HepG2 (cell line): ENCODE measurements around the gene TEX14. TPM values are rescaled to one million over a fixed set of nuclear protein-coding genes. Genes with fewer than 3 reads are reported as not detected.

Experiments used
- ATAC-seq: fragments of 200-7000 bp; cut with Tn5 transposase; 3 replicates; pipeline ENCODE4 v1.9.1; 2020; ENCODE audit warnings: mild to moderate bottlenecking, moderate library complexity
- BruUV-seq: library from RNA; stranded (reverse); fragments of 400-500 nt; replicated peaks from 2 replicates; lab custom pipeline; 2021; lab: Mats Ljungman, UMichigan
- CTCF ChIA-PET: fragments of 300-600 bp; formaldehyde crosslinking; extraction: SDS; loops from one replicate; lab custom pipeline; 2021; ENCODE audit warnings: low total read pairs, inconsistent platforms, low intra/inter-chr PET ratio; lab: Yijun Ruan, JAX
- POLR2A ChIA-PET: fragments of 350-600 bp; sonication (Branson Sonifier 250); formaldehyde crosslinking; loops from one replicate; lab custom pipeline; 2020; ENCODE audit warnings: antibody characterized with exemption, inconsistent platforms; lab: Yijun Ruan, JAX
- DNase-seq: peaks from one replicate; pipeline ENCODE4 v3.0.0-alpha.2; 2015; ENCODE audit warnings: low spot score
- FAIRE-seq: peaks from 3 replicates; lab custom pipeline; 2011; peaks lifted over from hg19 to GRCh38; lab: Jason Lieb, UNC
- H2AFZ ChIP-seq: one replicate; pipeline ENCODE4 v1.6.1; 2011; ENCODE audit warnings: low read length, inconsistent platforms
- H3K27ac ChIP-seq: fragments of 300-600 bp; 3 replicates; pipeline ENCODE4 v1.8.0; 2011; ENCODE audit warnings: mixed run types, mild to moderate bottlenecking, mixed read lengths, low read length, inconsistent platforms; ENCODE audit not compliant: insufficient read depth; ENCODE audit errors: extremely low read length
- H3K27me3 ChIP-seq, 2 experiments: fragments of 200-600 bp in 1 of 2; 2 replicates in 1 of 2; 3 replicates in 1 of 2; pipeline versions ENCODE4 v1.6.0 to v1.8.0; 2011; ENCODE audit warnings: low read length in 2 of 2, mild to moderate bottlenecking in 2 of 2, moderate library complexity in 2 of 2, inconsistent platforms in 1 of 2; ENCODE audit not compliant: insufficient read depth in 2 of 2, control insufficient read depth in 1 of 2
- H3K36me3 ChIP-seq, 2 experiments: fragments of 200-600 bp in 1 of 2; replicated peaks in 1 of 2; 2 replicates in 1 of 2; 3 replicates in 1 of 2; pipeline versions ENCODE4 v1.5.1 to v1.8.0; 2011; ENCODE audit warnings: low read length in 2 of 2, inconsistent platforms in 1 of 2; ENCODE audit not compliant: insufficient read depth in 2 of 2, control insufficient read depth in 1 of 2
- H3K4me1 ChIP-seq: 2 replicates; pipeline ENCODE4 v1.5.1; 2012; ENCODE audit warnings: low read length, inconsistent platforms; ENCODE audit not compliant: insufficient read depth
- H3K4me2 ChIP-seq: 2 replicates; pipeline ENCODE4 v1.6.0; 2011; ENCODE audit warnings: low read depth, low read length, inconsistent platforms
- H3K4me3 ChIP-seq, 3 experiments: fragments of 200-600 bp in 1 of 3; sonication (generic), shearing (Covaris generic) in 1 of 3; replicated peaks in 1 of 3; 2 replicates each; pipeline ENCODE4 v1.5.1; 2011 to 2016; ENCODE audit warnings: low read length in 3 of 3, inconsistent platforms in 2 of 3, low read depth in 2 of 3, mild to moderate bottlenecking in 2 of 3, control low read depth in 1 of 3, mixed read lengths in 1 of 3; ENCODE audit not compliant: insufficient read depth in 1 of 3
- H3K79me2 ChIP-seq: one replicate; pipeline ENCODE4 v1.6.1; 2011; ENCODE audit warnings: low read length, inconsistent platforms; ENCODE audit not compliant: insufficient read depth
- H3K9ac ChIP-seq: 2 replicates; pipeline ENCODE4 v1.6.0; 2011; ENCODE audit warnings: mild to moderate bottlenecking, low read depth, low read length, inconsistent platforms; ENCODE audit not compliant: insufficient read depth
- H3K9me3 ChIP-seq: 2 replicates; pipeline ENCODE4 v1.5.1; 2012; ENCODE audit warnings: mild to moderate bottlenecking, low read length
- H4K20me1 ChIP-seq: 2 replicates; pipeline ENCODE4 v1.6.0; 2011; ENCODE audit warnings: inconsistent platforms, mild to moderate bottlenecking, low read length, moderate library complexity; ENCODE audit not compliant: insufficient read depth
- FOSL2 ChIP-seq: sonication (generic); formaldehyde crosslinking; IDR thresholded peaks from 2 replicates; pipeline ENCODE4 v1.4.0; 2020; ENCODE audit warnings: missing genetic modification reagents
- FOXP1 ChIP-seq, 2 experiments: fragments of 450-650 bp in 1 of 2; IDR thresholded peaks; 2 replicates each; pipeline ENCODE4 v1.6.1; 2017 to 2018; ENCODE audit warnings: antibody characterized with exemption in 1 of 2
- KLF11 ChIP-seq: IDR thresholded peaks from 2 replicates; pipeline ENCODE4 v1.6.1; 2016; ENCODE audit warnings: missing compliant biosample characterization
- SALL1 ChIP-seq: sonication (generic); formaldehyde crosslinking; IDR thresholded peaks from 2 replicates; pipeline ENCODE4 v1.8.0; 2022; ENCODE audit warnings: mild to moderate bottlenecking, missing genetic modification reagents
- SIX1 ChIP-seq: sonication (generic); formaldehyde crosslinking; IDR thresholded peaks from 2 replicates; pipeline ENCODE4 v1.4.0; 2020; ENCODE audit warnings: missing genetic modification reagents, borderline replicate concordance
- STAG1 ChIP-seq: sonication (generic); formaldehyde crosslinking; IDR thresholded peaks from 2 replicates; pipeline ENCODE4 v1.4.0; 2020; ENCODE audit warnings: missing genetic modification reagents
- ZMYM4 ChIP-seq: sonication (generic); formaldehyde crosslinking; IDR thresholded peaks from 2 replicates; pipeline ENCODE4 v1.8.1; 2023; ENCODE audit warnings: mild to moderate bottlenecking, missing genetic modification reagents
- ZNF101 ChIP-seq: sonication (generic); formaldehyde crosslinking; IDR thresholded peaks from 2 replicates; pipeline ENCODE4 v1.4.0; 2020; ENCODE audit warnings: mild to moderate bottlenecking, low read depth, missing genetic modification reagents, borderline replicate concordance
- ZNF878 ChIP-seq: sonication (generic); formaldehyde crosslinking; IDR thresholded peaks from 2 replicates; pipeline ENCODE4 v1.8.1; 2023; ENCODE audit warnings: mild to moderate bottlenecking, missing genetic modification reagents, moderate library complexity
- ZNF879 ChIP-seq: sonication (generic); formaldehyde crosslinking; IDR thresholded peaks from 2 replicates; pipeline ENCODE4 v1.8.1; 2023; ENCODE audit warnings: missing genetic modification reagents
- WGBS: methylation state at CpG from one replicate; pipeline ENCODE4 v1.1.6; 2017; ENCODE audit warnings: low lambda C conversion rate; 5-methylcytosine and 5-hydroxymethylcytosine counted together
- in situ Hi-C: cut with HindIII; loops from 2 replicates; pipeline ENCODE4 v1.10.0; 2017; ENCODE audit warnings: low pct_unique_long_range_greater_than_20kb; ENCODE audit not compliant: extremely low pct_ligation_motif_present
- intact Hi-C: fragments of 100-400 bp; cut with micrococcal nuclease; formaldehyde crosslinking; loops from one replicate; pipeline ENCODE4 v1.10.0; 2022; ENCODE audit not compliant: unreplicated experiment
- polyA plus RNA-seq, 8 experiments: library from polyadenylated mRNA; depleted of rRNA in 3 of 8; stranded (reverse) in 7 of 8; unstranded in 1 of 8; fragments of >200 nt; fragmentation: Illumina TruSeq in 4 of 8; extraction: Trizol in 4 of 8; gene quantifications; 2 replicates each; pipeline versions ENCODE4 v1.2.1 to v1.2.3, GENCODE V29; 2011 to 2016; ENCODE audit warnings: low read depth in 4 of 8, missing spikeins in 1 of 8, mixed read lengths in 1 of 8; ENCODE audit not compliant: insufficient read depth in 1 of 8
- total RNA-seq, 5 experiments: library from RNA; depleted of rRNA; stranded (reverse); fragments of >200 nt; fragmentation: Illumina TruSeq; extraction: Trizol; gene quantifications; 2 replicates each; pipeline ENCODE4 v1.2.3, GENCODE V29; 2016; ENCODE audit warnings: low read depth in 1 of 5
- TF ChIP-seq, protein P1 (sequence below): sonication (generic); formaldehyde crosslinking; conservative IDR thresholded peaks from 2 replicates; pipeline ENCODE4 v1.4.0; 2020; ENCODE audit warnings: mild to moderate bottlenecking, missing genetic modification reagents, moderate library complexity
- TF ChIP-seq, protein P2 (sequence below): sonication (generic); formaldehyde crosslinking; IDR thresholded peaks from 2 replicates; pipeline ENCODE4 v1.4.0; 2020; ENCODE audit warnings: missing genetic modification reagents
- TF ChIP-seq, protein P3 (sequence below): sonication (generic); formaldehyde crosslinking; IDR thresholded peaks from 2 replicates; pipeline ENCODE4 v1.4.0; 2020; ENCODE audit warnings: missing genetic modification reagents, mild to moderate bottlenecking, borderline replicate concordance

Gene TEX14
- total and polyA plus RNA-seq, 2 of the 13 experiments (the other 11 are each of a cell fraction or from before 2014, with no cell fraction given): 0.04 to 0.07 TPM

DNA sequence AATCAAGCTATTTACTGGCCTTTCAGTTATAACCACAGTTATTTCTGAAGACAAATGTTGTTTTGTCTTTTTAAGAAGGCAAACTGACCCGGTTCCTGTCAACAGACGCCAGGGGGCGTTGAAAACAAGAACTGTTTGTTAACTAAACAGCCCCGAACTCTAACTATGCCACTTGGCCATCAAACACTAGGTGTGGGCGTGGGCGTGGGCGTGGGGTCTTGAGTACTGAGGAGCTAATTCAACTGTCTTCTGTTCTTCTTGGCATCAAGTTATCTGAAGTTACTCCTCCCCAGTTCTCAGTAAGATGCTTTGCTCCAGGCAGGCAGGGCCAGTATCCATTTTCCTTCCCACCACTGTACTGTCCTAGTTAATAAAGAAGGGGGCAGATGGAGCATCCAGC lies 114.1 kb downstream of the TEX14 start (continued):
- TF ChIP-seq ZNF101 (CRISPR knock-in tag) (no peak), SALL1 (CRISPR knock-in tag) (peak; percentile 27; the same call in 1 of the 2 replicates), ZNF878 (CRISPR knock-in tag) (0 out of 2 replicates have a peak, but pooled peaks have one; percentile 15), FOXP1 (IDR thresholded peaks at IDR 0.05) (no peak), FOXP1 (CRISPR knock-in tag; IDR thresholded peaks at IDR 0.05) (peak; percentile 62; the same call in 1 of the 2 replicates), STAG1 (CRISPR knock-in tag) (peak; percentile 29)

DNA sequence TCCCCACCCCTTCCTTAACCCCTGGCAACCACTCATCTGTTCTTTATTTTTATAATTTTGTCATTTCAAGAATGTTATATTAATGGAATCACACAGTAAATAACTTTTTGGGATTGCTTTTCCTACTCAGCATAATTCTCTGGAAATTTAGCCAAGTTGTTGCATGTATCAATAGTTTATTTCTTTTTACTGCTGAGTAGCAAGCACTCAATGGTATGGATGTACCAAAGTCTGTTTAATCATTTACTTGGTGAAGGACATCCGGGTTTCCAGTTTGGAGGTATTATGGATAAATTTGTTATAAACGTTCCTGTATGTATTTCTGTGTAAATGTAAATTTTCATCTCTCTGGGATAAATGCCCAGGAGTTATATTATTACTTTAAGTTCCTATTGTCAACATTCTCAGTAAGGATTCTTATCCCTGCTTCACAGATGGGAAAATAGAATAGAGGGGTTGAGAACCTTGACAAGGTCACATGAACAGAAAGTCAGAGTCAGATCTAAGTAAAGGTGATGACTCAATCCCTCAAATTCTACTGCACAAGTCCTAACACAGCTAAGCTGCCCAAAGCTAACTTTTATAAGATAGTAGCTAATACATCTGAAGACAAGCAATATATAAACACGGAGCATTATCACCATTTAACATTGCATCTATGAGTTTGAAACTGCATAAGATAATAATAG lies 115.0 kb downstream of the TEX14 start:
- H3K4me2 ChIP-seq: peak overlapping the region; percentile 52
- H3K4me3 ChIP-seq: peak overlapping the region in 2 of 3 experiments; percentile 12 to 14; a peak in 3 of 6 replicates
- H3K27ac ChIP-seq: no peak overlapping the region
- BruUV-seq: no TSS peak
- peaks cover 41% of the 10 kb centered on the region for H3K4me1 ChIP-seq
- no peaks in the 10 kb centered on the region for H3K79me2 ChIP-seq
- no peaks in the 10 kb centered on the region for H4K20me1 ChIP-seq
- H3K27me3 ChIP-seq: no peaks in the 10 kb centered on the region
- H2AFZ ChIP-seq: no peak overlapping the region
- H3K36me3 ChIP-seq: no peaks in the 10 kb centered on the region
- POLR2A ChIA-PET: interaction anchor here (1.1 to 3.3 kb wide), 3 partner anchors 41 to 58 kb away, joined by 3 to 21 read pairs (median 4); no protein-coding TSS in a partner anchor
- no peak overlapping the region for H3K9ac ChIP-seq
- H3K9me3 ChIP-seq: no peaks in the 10 kb centered on the region
- intact Hi-C loops: loop anchor here (2.0 to 10.0 kb wide), 3 partner anchors 42 to 428 kb away; no protein-coding TSS in a partner anchor
- in situ Hi-C loops: no loop called here
- under 1% methylated on average over 3 of the region's 3 CpGs for WGBS
- CTCF ChIA-PET: interaction anchor here (0.8 to 1.5 kb wide), 2 partner anchors 11 to 56 kb away, joined by 3 read pairs; no protein-coding TSS in a partner anchor
- FAIRE-seq (peak; percentile 65), ATAC-seq (peak; percentile 76), DNase-seq (peak; percentile 51)
- TF ChIP-seq, protein P1, sequence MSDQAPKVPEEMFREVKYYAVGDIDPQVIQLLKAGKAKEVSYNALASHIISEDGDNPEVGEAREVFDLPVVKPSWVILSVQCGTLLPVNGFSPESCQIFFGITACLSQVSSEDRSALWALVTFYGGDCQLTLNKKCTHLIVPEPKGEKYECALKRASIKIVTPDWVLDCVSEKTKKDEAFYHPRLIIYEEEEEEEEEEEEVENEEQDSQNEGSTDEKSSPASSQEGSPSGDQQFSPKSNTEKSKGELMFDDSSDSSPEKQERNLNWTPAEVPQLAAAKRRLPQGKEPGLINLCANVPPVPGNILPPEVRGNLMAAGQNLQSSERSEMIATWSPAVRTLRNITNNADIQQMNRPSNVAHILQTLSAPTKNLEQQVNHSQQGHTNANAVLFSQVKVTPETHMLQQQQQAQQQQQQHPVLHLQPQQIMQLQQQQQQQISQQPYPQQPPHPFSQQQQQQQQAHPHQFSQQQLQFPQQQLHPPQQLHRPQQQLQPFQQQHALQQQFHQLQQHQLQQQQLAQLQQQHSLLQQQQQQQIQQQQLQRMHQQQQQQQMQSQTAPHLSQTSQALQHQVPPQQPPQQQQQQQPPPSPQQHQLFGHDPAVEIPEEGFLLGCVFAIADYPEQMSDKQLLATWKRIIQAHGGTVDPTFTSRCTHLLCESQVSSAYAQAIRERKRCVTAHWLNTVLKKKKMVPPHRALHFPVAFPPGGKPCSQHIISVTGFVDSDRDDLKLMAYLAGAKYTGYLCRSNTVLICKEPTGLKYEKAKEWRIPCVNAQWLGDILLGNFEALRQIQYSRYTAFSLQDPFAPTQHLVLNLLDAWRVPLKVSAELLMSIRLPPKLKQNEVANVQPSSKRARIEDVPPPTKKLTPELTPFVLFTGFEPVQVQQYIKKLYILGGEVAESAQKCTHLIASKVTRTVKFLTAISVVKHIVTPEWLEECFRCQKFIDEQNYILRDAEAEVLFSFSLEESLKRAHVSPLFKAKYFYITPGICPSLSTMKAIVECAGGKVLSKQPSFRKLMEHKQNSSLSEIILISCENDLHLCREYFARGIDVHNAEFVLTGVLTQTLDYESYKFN (CRISPR knock-in tag): peak; percentile 40; the same call in 1 of the 2 replicates
- no peak for TF ChIP-seq ZNF879 (CRISPR knock-in tag)
- TF ChIP-seq FOSL2: peak; percentile 64
- TF ChIP-seq SIX1 (CRISPR knock-in tag): no peak
- TF ChIP-seq KLF11 (CRISPR knock-in tag): no peak
- TF ChIP-seq, protein P2, sequence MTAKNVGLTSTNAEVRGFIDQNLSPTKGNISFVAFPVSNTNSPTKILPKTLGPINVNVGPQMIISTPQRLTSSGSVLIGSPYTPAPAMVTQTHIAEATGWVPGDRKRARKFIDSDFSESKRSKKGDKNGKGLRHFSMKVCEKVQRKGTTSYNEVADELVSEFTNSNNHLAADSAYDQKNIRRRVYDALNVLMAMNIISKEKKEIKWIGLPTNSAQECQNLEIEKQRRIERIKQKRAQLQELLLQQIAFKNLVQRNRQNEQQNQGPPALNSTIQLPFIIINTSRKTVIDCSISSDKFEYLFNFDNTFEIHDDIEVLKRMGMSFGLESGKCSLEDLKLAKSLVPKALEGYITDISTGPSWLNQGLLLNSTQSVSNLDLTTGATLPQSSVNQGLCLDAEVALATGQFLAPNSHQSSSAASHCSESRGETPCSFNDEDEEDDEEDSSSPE (CRISPR knock-in tag): no peak
- TF ChIP-seq, protein P3, sequence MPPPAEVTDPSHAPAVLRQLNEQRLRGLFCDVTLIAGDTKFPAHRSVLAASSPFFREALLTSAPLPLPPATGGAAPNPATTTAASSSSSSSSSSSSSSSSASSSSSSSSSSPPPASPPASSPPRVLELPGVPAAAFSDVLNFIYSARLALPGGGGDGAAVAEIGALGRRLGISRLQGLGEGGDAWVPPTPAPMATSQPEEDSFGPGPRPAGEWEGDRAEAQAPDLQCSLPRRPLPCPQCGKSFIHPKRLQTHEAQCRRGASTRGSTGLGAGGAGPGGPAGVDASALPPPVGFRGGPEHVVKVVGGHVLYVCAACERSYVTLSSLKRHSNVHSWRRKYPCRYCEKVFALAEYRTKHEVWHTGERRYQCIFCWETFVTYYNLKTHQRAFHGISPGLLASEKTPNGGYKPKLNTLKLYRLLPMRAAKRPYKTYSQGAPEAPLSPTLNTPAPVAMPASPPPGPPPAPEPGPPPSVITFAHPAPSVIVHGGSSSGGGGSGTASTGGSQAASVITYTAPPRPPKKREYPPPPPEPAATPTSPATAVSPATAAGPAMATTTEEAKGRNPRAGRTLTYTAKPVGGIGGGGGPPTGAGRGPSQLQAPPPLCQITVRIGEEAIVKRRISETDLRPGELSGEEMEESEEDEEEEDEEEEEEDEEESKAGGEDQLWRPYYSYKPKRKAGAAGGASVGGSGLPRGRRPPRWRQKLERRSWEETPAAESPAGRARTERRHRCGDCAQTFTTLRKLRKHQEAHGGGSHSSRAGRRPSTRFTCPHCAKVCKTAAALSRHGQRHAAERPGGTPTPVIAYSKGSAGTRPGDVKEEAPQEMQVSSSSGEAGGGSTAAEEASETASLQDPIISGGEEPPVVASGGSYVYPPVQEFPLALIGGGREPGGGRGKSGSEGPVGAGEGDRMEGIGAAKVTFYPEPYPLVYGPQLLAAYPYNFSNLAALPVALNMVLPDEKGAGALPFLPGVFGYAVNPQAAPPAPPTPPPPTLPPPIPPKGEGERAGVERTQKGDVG (CRISPR knock-in tag): no peak
- TF ChIP-seq ZMYM4 (CRISPR knock-in tag): no peak; the same call in 1 of the 2 replicates
